NB4 (cell line): Measurements from ENCODE around the gene VKORC1.

Source experiments
- MAX ChIP-seq: IDR thresholded peaks from 2 replicates; pipeline ENCODE4 v1.6.1; 2011; ENCODE audit warnings: low read depth, low read length
- POLR2A ChIP-seq: IDR thresholded peaks from 2 replicates; pipeline ENCODE4 v1.6.1; 2011; ENCODE audit warnings: mild to moderate bottlenecking; ENCODE audit not compliant: insufficient read length; ENCODE audit errors: extremely low read depth

GRCh38 chr16:31106509-31107464 lies 12.2 kb upstream of the VKORC1 start:
- no peak for TF ChIP-seq POLR2A
- TF ChIP-seq MAX = no peak
